Cardiac muscle cell (in vitro differentiated cells and primary cell): Measurements from ENCODE around the gene CACNA1A. TPM values are rescaled to one million over a fixed set of nuclear protein-coding genes. Genes with fewer than 3 reads are reported as not detected.
A peak's percentile ranks its signal among the peaks of the same experiment; 100 is the strongest.

Experiments used
- DNase-seq, 2 donors: peaks; one replicate each; pipeline versions ENCODE4 v3.0.0 to v3.0.0-alpha.2; 2010 to 2017; ENCODE audit warnings: low read depth in 1 of 2, low spot score in 1 of 2
- H3K27ac ChIP-seq: fragments of 200-600 bp; sonication (generic); 2 replicates; pipeline ENCODE4 v1.5.1; 2016
- H3K27me3 ChIP-seq: fragments of 200-600 bp; sonication (generic); 2 replicates; pipeline ENCODE4 v1.6.0; 2016; ENCODE audit warnings: control low read depth
- H3K36me3 ChIP-seq: fragments of 200-600 bp; sonication (generic); 2 replicates; pipeline ENCODE4 v1.5.1; 2016; ENCODE audit warnings: control low read depth
- H3K4me1 ChIP-seq: fragments of 200-600 bp; sonication (generic); 2 replicates; pipeline ENCODE4 v1.8.1; 2017; ENCODE audit warnings: low read depth, mild to moderate bottlenecking, mixed run types
- H3K4me3 ChIP-seq: fragments of 200-600 bp; sonication (generic); 2 replicates; pipeline ENCODE4 v1.5.1; 2016; ENCODE audit warnings: mild to moderate bottlenecking
- H3K9me3 ChIP-seq: fragments of 200-600 bp; sonication (generic); 2 replicates; pipeline ENCODE4 v1.5.1; 2017; ENCODE audit warnings: low read depth, mild to moderate bottlenecking, control low read depth
- CTCF ChIP-seq: IDR thresholded peaks from 2 replicates; pipeline ENCODE4 v1.5.1; 2012; ENCODE audit warnings: low read depth, mild to moderate bottlenecking, low read length
- polyA plus RNA-seq: library from polyadenylated mRNA; unstranded; fragments of >200 nt; fragmentation: Nextera tagmentation; extraction: Ambion mirVana; gene quantifications from 2 replicates; pipeline ENCODE4 v1.2.1, GENCODE V29; 2016
- total RNA-seq: library from RNA; depleted of rRNA; stranded (reverse); fragments of >200 nt; gene quantifications from 2 replicates; pipeline ENCODE4 v1.2.3, GENCODE V29; 2016

CACNA1A gene
- total and polyA plus RNA-seq, 2 experiments from 2014 or later, result 5.6 to 6.8 TPM

GRCh38 chr19:13220847-13221246, 285.4 kb downstream of the CACNA1A start:
- H3K4me3 ChIP-seq, result no peak overlapping the region
- H3K4me1 ChIP-seq, result peaks cover 9% of the 10 kb centered on the region
- H3K27ac ChIP-seq, result no peak overlapping the region
- H3K9me3 ChIP-seq, result no peaks in the 10 kb centered on the region
- no peaks in the 10 kb centered on the region for H3K27me3 ChIP-seq
- TF ChIP-seq CTCF, result no peak
- DNase-seq, result no peak
- no peaks in the 10 kb centered on the region for H3K36me3 ChIP-seq

- Histone ChIP-seq H3K4me3 (no peak overlapping the region), H3K9me3 (no peaks in the 10 kb centered on the region), H3K27me3 (no peaks in the 10 kb centered on the region), H3K36me3 (no peaks in the 10 kb centered on the region), H3K4me1 (peaks cover 9% of the 10 kb centered on the region), H3K27ac (no peak overlapping the region)
- no peak for TF ChIP-seq CTCF
- peak in 1 of 2 donors; percentile 46 for DNase-seq
Measured at GRCh38 chr19:13215572-13216380, 290.5 kb downstream of the CACNA1A start.

DNA sequence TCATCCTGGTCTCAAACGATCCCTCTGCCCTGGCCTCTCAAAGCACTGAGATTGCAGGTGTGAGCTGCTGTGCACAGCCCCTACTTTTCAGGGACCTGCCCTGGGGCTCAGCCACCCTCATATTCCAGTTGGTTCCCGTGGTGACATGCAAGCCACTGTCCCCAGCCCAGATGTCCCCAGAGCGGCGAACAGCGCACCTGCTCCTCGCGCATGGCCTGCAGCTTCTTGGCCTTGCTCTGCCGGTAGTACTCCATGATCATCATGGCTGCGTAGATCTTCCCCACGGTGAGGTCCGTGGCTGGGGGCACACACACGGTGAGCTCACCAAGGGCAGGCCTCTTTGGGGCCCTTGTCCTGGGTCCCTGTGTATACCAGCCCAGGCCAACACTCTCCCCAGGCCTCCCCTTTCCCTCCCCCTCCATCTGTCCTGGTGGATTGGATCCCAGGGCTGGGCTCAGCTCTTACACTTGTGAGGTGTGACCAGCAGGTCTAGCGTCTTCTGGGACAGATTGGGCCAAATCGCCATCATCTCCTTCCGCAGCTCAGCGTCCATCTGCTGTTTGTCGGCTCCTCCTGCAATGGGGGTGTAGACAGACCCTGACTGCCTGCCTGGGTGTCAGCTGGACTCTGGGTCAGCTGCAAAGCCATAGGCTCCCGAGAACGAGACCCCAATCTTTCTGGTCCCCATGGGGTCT, 292.1 kb downstream of the CACNA1A start:
- Histone ChIP-seq H3K4me1 (peaks cover 9% of the 10 kb centered on the region), H3K27me3 (no peaks in the 10 kb centered on the region), H3K4me3 (no peak overlapping the region), H3K9me3 (no peaks in the 10 kb centered on the region), H3K27ac (no peak overlapping the region), H3K36me3 (no peaks in the 10 kb centered on the region)
- TF ChIP-seq CTCF, result no peak
- no peak for DNase-seq

GRCh38 chr19:13212759-13213330, 293.4 kb downstream of the CACNA1A start:
- TF ChIP-seq CTCF, result peak; percentile 62
- Histone ChIP-seq H3K9me3 (no peaks in the 10 kb centered on the region), H3K4me1 (peaks cover 9% of the 10 kb centered on the region), H3K4me3 (no peak overlapping the region), H3K27me3 (no peaks in the 10 kb centered on the region), H3K36me3 (no peaks in the 10 kb centered on the region), H3K27ac (no peak overlapping the region)
- DNase-seq, result peak; percentile 50 to 67

GRCh38 chr19:13211426-13212308, 294.6 kb downstream of the CACNA1A start:
- Histone ChIP-seq H3K27ac (no peak overlapping the region), H3K9me3 (no peaks in the 10 kb centered on the region), H3K4me3 (no peak overlapping the region), H3K4me1 (no peaks in the 10 kb centered on the region), H3K27me3 (no peaks in the 10 kb centered on the region), H3K36me3 (no peaks in the 10 kb centered on the region)
- TF ChIP-seq CTCF, result no peak
- no peak for DNase-seq
